HepG2 (cell line): Measurements from ENCODE around the gene P2RY8.

Experiments used
- DNMT1 ChIP-seq: sonication (generic); formaldehyde crosslinking; IDR thresholded peaks from 2 replicates; pipeline ENCODE4 v1.5.1; 2020; ENCODE audit warnings: mild to moderate bottlenecking, missing genetic modification reagents
- ETV6 ChIP-seq: sonication (generic); formaldehyde crosslinking; conservative IDR thresholded peaks from 2 replicates; pipeline ENCODE4 v1.4.0; 2020; ENCODE audit warnings: missing genetic modification reagents
- GABPA ChIP-seq, 2 experiments: IDR thresholded peaks; 2 replicates each; pipeline ENCODE4 v1.6.1; 2011 to 2016; ENCODE audit warnings: low read depth in 2 of 2, low read length in 1 of 2, missing biosample characterization in 1 of 2, missing genetic modification characterization in 1 of 2
- KLF16 ChIP-seq, 2 experiments: sonication (generic) in 1 of 2; formaldehyde crosslinking in 1 of 2; IDR thresholded peaks; 2 replicates each; pipeline versions ENCODE4 v1.6.1 to v1.8.0; 2016 to 2023; ENCODE audit warnings: missing genetic modification reagents in 2 of 2, missing compliant biosample characterization in 1 of 2
- MNT ChIP-seq: fragments of 450-650 bp; IDR thresholded peaks from 2 replicates; pipeline ENCODE4 v1.6.1; 2016
- ZZZ3 ChIP-seq: sonication (generic); formaldehyde crosslinking; IDR thresholded peaks from 2 replicates; pipeline ENCODE4 v1.4.0; 2020; ENCODE audit warnings: missing genetic modification reagents, mild to moderate bottlenecking, borderline replicate concordance

GRCh38 chrX:1488141-1488540 is 48.8 kb downstream of the P2RY8 start:
- TF ChIP-seq MNT (no peak), ETV6 (CRISPR knock-in tag) (no peak), KLF16 (CRISPR knock-in tag; IDR thresholded peaks at IDR 0.05) (no peak), ZZZ3 (CRISPR knock-in tag) (no peak), GABPA (IDR thresholded peaks at IDR 0.05; ENCODE audit: low read depth, low read length) (no peak), GABPA (CRISPR knock-in tag; IDR thresholded peaks at IDR 0.05; ENCODE audit: low read depth) (no peak), DNMT1 (CRISPR knock-in tag) (no peak)
